Activated T-cell treated with anti-CD3 and anti-CD28 coated beads for 48 hours (primary cell): ENCODE results near the gene NMRAL1.

ENCODE experiments used
- DNase-seq: peaks from one replicate; pipeline ENCODE4 v3.0.0-alpha.2; 2020; ENCODE audit warnings: low read depth

The NMRAL1 gene

DNA sequence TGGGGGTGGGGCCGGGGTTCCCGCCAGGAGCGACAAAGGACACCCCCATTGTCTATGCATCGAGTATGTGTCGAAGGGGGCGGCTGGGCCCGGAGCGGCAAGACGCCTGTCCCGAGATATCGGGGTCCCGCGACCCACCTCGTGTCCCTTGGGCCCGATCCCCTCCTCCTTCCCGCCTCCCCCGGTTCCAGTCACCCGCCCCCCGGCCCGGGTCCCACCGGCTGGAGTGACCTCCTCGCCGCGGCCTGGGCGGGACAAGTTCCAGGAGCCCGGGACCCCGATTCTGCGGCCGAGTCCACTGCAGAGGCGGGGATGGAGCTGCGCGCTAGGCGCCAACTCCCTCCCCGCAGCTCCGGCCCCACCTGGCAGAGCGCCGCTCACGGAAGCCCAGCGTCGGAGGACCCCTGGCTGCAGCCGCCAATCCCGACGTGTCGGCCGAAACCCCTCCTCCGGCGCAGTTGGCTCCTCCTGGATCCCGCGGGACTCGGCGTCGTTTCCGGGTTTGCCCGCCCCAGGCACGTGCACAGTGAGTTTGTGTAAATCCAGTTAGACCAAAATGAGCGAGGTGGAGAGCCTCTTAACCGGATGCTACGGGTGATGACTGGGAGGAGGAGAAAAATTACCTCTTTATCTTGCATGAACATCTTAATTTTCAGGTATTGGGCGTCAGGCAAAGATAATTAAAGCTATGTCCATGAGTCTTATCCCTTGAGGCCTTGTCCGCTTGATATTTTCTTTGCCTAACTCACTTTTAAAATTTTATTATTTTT lies at the start of gene NMRAL1:
Gene NMRAL1, minus strand, starts transcription at position 434 of the 770 bp plus-strand sequence. CDS start 493 bp downstream, outside the sequence.
- DNase-seq: peak; percentile 91

- no peak for DNase-seq
Measured at GRCh38 chr16:4523686-4524085, 49.3 kb upstream of the NMRAL1 start.

DNA sequence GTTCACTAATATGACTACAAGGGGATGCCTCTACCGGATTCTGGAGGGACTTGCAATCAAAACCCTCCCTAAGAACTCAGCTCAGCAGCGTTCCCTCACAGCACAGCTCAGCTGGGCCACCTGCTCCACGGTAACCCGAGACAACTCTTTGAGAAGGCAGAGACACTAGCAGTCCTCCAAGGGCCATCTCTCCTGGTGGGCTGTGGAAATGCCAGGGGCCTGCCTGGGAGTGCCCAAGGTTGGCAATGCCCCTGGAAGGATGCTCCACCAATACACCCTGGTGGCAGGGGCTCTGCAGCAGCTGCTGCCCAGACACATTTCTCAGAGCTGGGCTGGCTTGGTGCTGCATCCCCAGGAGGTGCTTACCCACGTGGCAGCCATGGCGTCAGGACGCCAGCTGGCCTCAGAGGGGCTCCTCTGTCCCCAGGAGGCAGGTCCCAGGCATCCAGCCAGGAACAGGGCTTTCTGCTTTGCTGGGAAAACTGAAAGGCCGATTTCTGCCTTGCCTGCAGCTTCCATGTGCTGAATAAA lies 47.7 kb upstream of the NMRAL1 start:
- no peak for DNase-seq

DNA sequence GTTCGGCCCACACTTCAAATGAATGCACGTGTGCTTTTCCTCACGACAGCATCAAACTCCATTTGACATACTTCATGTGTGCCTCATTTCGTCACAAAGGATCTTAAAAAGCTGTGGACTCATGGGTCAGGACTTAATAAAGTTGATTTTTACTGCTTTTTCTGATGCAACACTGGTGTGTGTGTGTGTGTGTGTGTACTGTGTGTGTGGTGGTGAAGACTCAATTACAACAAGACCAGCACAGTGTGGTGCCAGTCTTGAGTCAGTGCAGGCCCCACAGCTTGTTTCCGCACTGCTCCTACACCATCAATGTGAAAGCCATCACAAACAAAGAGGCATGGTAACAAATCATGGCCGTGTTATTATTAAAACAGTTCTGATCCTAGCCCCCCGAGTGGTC lies 46.5 kb upstream of the NMRAL1 start:
- no peak for DNase-seq

DNA sequence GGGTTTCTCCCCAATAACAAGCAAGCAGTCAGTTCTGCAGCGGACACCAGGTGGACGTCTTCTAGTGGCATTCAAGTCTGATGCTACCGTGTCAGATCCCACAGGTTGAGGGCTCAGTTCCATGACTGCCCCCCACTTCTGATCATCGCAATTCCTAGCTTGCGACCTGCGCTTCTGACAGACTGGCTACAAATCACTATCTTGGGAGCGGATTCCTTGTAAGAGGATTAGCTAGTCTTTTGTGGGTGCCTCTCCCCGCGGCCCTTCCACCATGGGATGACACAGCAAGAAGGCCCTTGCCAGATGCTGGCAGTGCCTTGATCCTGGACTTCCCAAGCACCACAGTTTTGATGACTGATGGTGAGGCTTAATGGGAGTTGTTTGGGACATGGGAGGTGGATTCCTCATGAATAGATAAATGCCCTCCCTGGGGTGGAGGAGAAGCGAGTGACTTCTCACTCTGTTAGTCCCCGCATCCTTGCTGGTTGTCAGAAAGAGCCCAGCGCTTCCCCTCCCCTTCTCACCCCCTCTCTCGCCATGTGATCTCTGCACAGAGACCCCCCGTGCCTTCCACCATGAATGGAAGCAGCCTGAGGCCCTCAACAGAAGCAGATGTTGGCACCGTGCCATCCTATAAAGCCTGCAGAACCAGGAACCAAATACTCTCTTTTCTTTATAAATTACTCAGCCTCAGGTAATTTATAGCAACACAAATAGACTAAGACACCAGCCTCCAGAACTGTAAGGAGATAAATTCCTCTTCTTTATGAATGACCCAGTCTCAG lies 45.0 kb upstream of the NMRAL1 start:
- no peak for DNase-seq

GRCh38 chr16:4517812-4518680 lies 43.6 kb upstream of the NMRAL1 start:
- DNase-seq: no peak

- no peak for DNase-seq
Measured at GRCh38 chr16:4515611-4516233, 41.3 kb upstream of the NMRAL1 start.

GRCh38 chr16:4514606-4515005 lies 40.2 kb upstream of the NMRAL1 start:
- DNase-seq: no peak

GRCh38 chr16:4513881-4514280 lies 39.5 kb upstream of the NMRAL1 start:
- no peak for DNase-seq

- no peak for DNase-seq
Measured at GRCh38 chr16:4513086-4513860, 38.8 kb upstream of the NMRAL1 start.

- DNase-seq: no peak
Measured at GRCh38 chr16:4512473-4512872, 38.0 kb upstream of the NMRAL1 start.

DNA sequence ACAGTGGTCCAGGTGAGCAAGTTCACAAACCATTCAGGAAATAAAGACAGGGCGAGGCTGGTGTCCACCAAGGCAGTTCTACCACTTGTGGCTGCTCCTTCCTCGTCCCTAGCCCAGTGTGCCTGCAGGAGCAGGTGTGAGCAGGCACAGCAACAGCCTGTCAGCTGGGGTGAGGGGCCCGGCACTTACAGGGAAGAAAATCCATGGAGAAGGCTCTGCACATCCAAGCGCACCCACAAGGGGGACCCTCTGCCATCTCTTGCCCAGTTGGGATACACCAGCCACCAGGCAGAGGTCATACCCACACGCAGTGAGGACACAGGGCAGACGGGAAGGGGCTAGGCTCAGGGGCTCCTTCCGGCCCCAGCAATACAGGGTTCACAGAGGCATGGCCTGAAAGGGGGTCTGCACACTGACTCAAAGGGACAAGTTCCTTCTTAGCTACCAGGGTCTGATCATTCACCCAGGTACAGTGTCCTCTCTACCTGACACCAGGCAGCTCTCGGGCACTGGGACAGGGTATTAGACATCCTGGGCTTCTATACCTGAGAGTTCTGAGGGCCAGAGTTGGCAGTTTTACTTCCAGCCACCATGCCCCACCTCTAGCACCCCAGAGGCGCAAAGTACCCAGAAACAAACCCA lies 37.1 kb upstream of the NMRAL1 start:
- DNase-seq: no peak

- DNase-seq: no peak
Measured at GRCh38 chr16:4510747-4511426, 36.5 kb upstream of the NMRAL1 start.

DNA sequence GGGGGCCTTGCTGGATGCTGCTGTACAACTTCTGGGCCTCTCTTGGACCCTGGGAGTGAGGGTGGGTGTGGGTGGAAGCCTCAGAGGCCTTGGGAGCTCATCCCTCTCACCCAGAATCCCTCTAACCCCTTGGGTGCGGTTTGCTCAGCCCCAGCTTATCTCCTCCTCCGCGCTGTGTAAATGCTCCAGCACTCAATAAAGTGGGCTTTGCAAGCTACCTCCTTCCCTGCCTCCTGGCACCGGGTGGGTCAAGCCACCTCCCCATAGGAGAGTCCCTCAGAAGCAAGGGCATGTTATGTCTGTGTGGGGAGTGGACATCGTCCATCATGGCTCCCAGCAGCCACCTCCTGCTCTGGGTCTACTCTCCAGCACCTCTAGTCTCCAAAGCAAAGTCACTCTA lies 35.7 kb upstream of the NMRAL1 start:
- no peak for DNase-seq

- DNase-seq: no peak
Measured at GRCh38 chr16:4509420-4509819, 35.0 kb upstream of the NMRAL1 start.

GRCh38 chr16:4508806-4509205 lies 34.4 kb upstream of the NMRAL1 start:
- DNase-seq: no peak

GRCh38 chr16:4507588-4508345 lies 33.3 kb upstream of the NMRAL1 start:
- DNase-seq: no peak

DNA sequence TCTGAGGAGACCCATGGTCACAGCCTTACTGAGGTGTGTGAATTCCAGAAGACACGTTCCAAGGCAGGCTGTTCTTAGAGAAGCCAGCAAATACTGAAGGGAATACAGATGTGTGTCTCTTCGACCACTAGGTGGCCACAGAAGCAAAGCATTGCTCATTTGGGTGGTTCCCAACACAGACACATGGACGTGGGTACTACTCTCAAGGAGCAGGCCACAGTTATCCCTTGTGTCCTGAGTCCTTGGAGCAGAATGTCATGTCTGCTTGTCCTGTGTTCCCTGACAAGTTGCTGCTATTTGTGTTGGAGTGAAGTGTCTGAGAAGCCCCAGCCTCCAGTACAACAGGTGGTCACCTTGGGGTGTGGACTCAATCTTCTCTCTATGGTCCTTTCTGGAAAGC lies 32.0 kb upstream of the NMRAL1 start:
- DNase-seq: no peak
